Lung (tissue), 12 donors: ENCODE results near the gene CRMP1. TPM values are rescaled to one million over a fixed set of nuclear protein-coding genes. Genes with fewer than 3 reads are reported as not detected.

ENCODE experiments used
- ATAC-seq: fragments of 200-7000 bp; cut with Tn5 transposase; one replicate; pipeline ENCODE4 v1.9.1; 2020; ENCODE audit warnings: moderate number of reproducible peaks; ENCODE audit not compliant: insufficient read depth, low FRiP score
- DNase-seq, 3 donors: peaks; one replicate each; pipeline ENCODE4 v3.0.0-alpha.2; 2013 to 2017
- H3K27ac ChIP-seq, 2 donors: one replicate each; pipeline ENCODE4 v1.5.1; 2013; ENCODE audit warnings: mild to moderate bottlenecking in 2 of 2, moderate library complexity in 2 of 2, control low read depth in 1 of 2, inconsistent platforms in 1 of 2, low read depth in 1 of 2, low read length in 1 of 2
- H3K27me3 ChIP-seq, 3 donors: one replicate each; pipeline ENCODE4 v1.5.1; 2013; ENCODE audit warnings: low read length in 2 of 3; ENCODE audit not compliant: control insufficient read depth in 3 of 3, insufficient read depth in 3 of 3
- H3K36me3 ChIP-seq, 4 donors: one replicate each; pipeline ENCODE4 v1.5.1; 2013; ENCODE audit warnings: low read length in 4 of 4, mild to moderate bottlenecking in 1 of 4, moderate library complexity in 1 of 4; ENCODE audit not compliant: control insufficient read depth in 4 of 4, insufficient read depth in 4 of 4
- H3K4me1 ChIP-seq, 5 donors: one replicate each; pipeline ENCODE4 v1.5.1; 2013; ENCODE audit warnings: low read length in 5 of 5, mild to moderate bottlenecking in 2 of 5, moderate library complexity in 1 of 5; ENCODE audit not compliant: control insufficient read depth in 5 of 5, insufficient read depth in 5 of 5
- H3K4me3 ChIP-seq: one replicate; pipeline ENCODE4 v1.5.1; 2013; ENCODE audit warnings: mild to moderate bottlenecking, control low read depth, moderate library complexity
- H3K9ac ChIP-seq, 2 donors: one replicate each; pipeline ENCODE4 v1.5.1; 2013; ENCODE audit warnings: low read length in 2 of 2, control low read depth in 1 of 2; ENCODE audit not compliant: insufficient read depth in 1 of 2
- H3K9me3 ChIP-seq, 4 donors: one replicate each; pipeline ENCODE4 v1.5.1; 2013; ENCODE audit warnings: low read length in 3 of 4, mild to moderate bottlenecking in 1 of 4, moderate library complexity in 1 of 4; ENCODE audit not compliant: control insufficient read depth in 4 of 4, insufficient read depth in 3 of 4
- CTCF ChIP-seq: IDR thresholded peaks from 2 replicates; pipeline ENCODE4 v1.5.1; 2012; ENCODE audit warnings: mild to moderate bottlenecking; ENCODE audit errors: control extremely low read depth, extremely low read depth
- WGBS, 2 donors: extraction: QIAGEN DNeasy Blood & Tissue Kit; methylation state at CpG; one replicate each; pipeline ENCODE4 v1.1.7; 2013; 5-methylcytosine and 5-hydroxymethylcytosine counted together
- polyA plus RNA-seq, 2 donors: library from polyadenylated mRNA; stranded (reverse); fragments of 200-250 nt; gene quantifications; one replicate each; pipeline ENCODE4 v1.2.1, GENCODE V29; 2013
- total RNA-seq, 2 donors: library from RNA; depleted of rRNA in 1 of 2; stranded (reverse); fragments of >200 nt in 1 of 2; gene quantifications; one replicate each; pipeline ENCODE4 v1.2.1, GENCODE V29; 2014 to 2021
- donor health status: control.
- donor health status: control.
- donor health status: Bipolar disorder and iron deficiency.
- donor health status: healthy.
- donor health status: DM: yes; HTN: yes; CAD: no.

CRMP1 gene
- total and polyA plus RNA-seq, 4 donors: 2.1 to 24.4 (median 4.6) TPM

GRCh38 chr4:5823542-5824211, 69.2 kb downstream of the CRMP1 start:
- Histone ChIP-seq H3K9ac (no peak overlapping the region), H3K27me3 (no peaks in the 10 kb centered on the region), H3K9me3 (no peaks in the 10 kb centered on the region), H3K27ac (no peak overlapping the region), H3K36me3 (peaks cover 0 to 43% (median 22%) of the 10 kb centered on the region in 4 donors), H3K4me3 (no peak overlapping the region), H3K4me1 (peaks cover 0 to 14% (median 0%) of the 10 kb centered on the region in 5 donors)
- 91 to 92% methylated on average over 10 of the region's 10 CpGs for WGBS, 2 donors
- DNase-seq: no peak
- no peak for TF ChIP-seq CTCF
- ATAC-seq: no peak

GRCh38 chr4:5822619-5823018, 70.3 kb downstream of the CRMP1 start:
- Histone ChIP-seq H3K27me3 (no peaks in the 10 kb centered on the region), H3K9ac (no peak overlapping the region), H3K36me3 (peaks cover 0 to 39% (median 20%) of the 10 kb centered on the region in 4 donors), H3K27ac (no peak overlapping the region), H3K4me1 (peaks cover 0 to 9% (median 0%) of the 10 kb centered on the region in 5 donors), H3K9me3 (no peaks in the 10 kb centered on the region), H3K4me3 (no peak overlapping the region)
- ATAC-seq (no peak), DNase-seq (no peak)
- TF ChIP-seq CTCF: no peak
- 44 to 57% methylated on average over 5 of the region's 5 CpGs for WGBS, 2 donors

GRCh38 chr4:5821665-5822358, 71.1 kb downstream of the CRMP1 start:
- H3K9ac ChIP-seq: no peak overlapping the region

More at GRCh38 chr4:5821665-5822358, 71.1 kb downstream of the CRMP1 start:
- peak; percentile 11 for TF ChIP-seq CTCF
- ATAC-seq (no peak), DNase-seq (no peak)
- H3K4me1 ChIP-seq: peaks cover 0 to under 1% (median 0%) of the 10 kb centered on the region in 5 donors
- H3K27ac ChIP-seq: no peak overlapping the region
- peaks cover 0 to 42% (median 21%) of the 10 kb centered on the region in 4 donors for H3K36me3 ChIP-seq
- 72 to 76% methylated on average over 18 of the region's 18 CpGs for WGBS, 2 donors
- H3K9me3 ChIP-seq: no peaks in the 10 kb centered on the region
- no peak overlapping the region for H3K4me3 ChIP-seq
- H3K27me3 ChIP-seq: no peaks in the 10 kb centered on the region
